SW480 (cell line): ENCODE measurements around the gene GALNT2.

Experiments
- DNase-seq: peaks from one replicate; pipeline ENCODE4 v3.0.0-alpha.2; 2016; ENCODE audit warnings: low spot score

The GALNT2 gene

DNA sequence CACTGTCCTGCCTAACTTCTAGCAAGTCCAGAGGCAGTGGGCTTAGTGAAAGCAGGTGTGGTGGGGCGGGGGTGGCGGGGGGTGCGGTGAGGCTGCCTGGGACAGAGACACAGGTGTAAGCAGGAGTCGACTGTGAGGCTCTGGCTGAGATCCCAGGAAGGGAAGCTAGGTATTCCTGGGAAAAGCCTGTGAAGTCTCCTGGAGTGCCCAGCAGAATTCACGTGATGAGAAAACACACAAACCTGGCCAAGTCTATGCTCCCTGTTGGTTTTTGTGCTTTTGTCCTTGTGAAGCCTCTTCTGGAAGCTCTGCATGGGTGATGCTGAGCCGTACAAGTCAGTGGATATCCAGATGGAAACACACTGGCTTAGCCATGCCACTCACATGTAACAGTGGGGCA is 5.3 kb downstream of the GALNT2 start:
- DNase-seq, result no peak

GRCh38 chr1:230072866-230073265 is 5.8 kb downstream of the GALNT2 start:
- no peak for DNase-seq

DNA sequence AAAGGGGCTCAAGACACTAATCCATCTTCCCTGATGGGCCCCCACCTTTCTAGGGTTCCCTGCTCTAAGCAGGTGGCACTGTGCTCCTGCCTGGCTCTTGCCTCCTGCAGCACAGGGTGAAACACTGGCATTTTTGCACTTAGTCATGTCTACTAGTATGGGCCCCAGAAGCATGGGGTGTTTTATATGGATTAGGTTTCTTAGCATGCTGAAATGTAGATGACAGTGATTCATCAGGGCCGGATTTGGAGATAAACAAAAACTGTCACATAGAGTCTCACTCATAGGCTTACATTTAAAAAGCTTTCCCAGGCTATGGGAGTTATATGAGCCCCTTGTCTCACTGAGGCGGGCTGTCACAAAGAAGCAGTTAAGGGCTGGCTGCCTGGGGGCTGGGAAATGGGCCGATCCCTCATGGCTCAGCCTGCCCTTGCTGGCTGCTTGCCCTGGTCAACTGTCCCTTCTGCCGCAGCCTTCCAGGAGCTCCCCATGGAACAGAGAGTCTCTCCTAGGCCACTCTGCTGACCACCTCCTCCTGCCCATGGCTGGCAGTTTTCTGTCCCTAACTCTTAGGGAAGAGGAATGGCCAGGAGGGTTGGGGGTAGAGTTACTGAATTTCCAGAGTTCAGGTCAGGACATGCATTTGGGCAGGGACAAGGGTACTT is 6.5 kb downstream of the GALNT2 start:
- DNase-seq, result no peak

- DNase-seq, result no peak
Measured at GRCh38 chr1:230074270-230074669, 7.2 kb downstream of the GALNT2 start.

- DNase-seq, result no peak
Measured at GRCh38 chr1:230074762-230075161, 7.7 kb downstream of the GALNT2 start.

DNA sequence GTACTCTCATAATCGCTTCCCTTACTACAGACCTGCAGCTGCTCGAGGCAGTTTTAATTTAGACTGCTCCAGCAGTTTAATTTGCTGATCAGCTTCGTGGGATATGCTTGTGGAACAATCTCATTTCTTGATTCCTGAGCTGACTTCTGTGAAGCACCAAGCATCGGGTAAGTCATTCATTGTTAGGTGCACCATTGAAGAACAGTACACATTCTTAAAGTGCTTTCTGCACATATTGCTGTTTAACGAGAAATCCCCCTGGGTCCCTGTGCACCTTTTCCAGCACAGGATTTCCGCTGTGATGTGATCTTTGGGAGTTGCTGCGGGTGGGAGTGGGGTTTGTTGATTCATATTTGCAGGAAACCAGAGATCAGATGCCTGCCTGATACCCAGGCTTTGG is 9.1 kb downstream of the GALNT2 start:
- DNase-seq, result no peak

DNA sequence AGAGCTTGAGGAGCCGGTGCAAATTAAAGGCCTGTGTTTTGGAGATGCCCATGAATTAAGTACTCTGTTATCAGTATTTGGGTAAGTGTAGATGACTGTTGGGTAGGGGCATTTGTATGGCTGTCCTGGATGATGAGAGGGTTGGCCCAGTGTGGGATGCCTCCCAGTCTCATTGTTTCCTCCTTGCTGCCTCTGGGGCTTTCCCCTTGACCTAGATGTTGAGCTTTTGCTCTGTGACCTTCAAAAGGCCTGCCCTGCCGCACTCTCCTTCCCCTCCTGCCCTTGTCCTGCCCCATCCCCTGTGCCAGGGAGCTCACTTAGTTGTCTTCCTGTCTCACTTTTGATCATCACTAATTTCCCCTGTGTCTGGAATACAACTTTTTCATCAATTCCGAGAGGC is 10.0 kb downstream of the GALNT2 start:
- DNase-seq, result no peak

DNA sequence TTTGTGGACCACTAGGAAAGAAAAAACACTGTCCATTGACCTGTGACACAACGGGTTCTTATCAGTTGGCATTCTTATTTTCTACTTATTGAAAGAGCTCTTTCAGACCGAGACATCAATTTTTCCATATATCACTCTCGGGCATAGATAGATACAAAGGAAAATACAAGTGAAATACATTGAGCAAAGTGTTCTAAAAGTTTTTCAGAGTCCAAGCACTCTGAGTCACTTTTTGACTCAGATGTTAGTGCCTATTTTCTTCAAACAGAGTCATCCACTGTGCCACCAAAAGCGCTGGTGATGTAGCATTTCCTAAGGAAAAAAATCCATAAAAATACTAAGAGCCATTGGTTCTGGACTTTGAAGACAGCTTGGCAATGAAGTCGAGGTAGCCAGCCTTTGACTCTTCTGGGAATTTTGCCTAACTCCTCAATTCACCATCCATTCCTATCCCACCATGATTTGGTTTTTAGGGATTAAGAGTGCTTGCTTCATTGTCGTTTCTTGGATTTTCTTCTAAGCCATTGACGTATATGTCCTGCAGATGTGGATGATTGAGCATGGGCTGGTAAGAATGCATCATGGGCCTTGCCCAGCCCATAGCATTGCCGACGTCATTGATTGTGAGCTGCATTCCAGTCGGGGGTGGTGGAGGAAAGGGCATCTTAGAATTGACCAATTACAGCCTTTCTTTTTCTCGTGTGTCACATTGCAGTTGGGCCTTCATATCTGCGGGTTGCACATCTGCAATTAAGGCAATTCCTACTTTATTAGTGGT is 10.6 kb downstream of the GALNT2 start:
- DNase-seq, result no peak

- DNase-seq, result no peak
Measured at GRCh38 chr1:230079199-230080024, 12.4 kb downstream of the GALNT2 start.

DNA sequence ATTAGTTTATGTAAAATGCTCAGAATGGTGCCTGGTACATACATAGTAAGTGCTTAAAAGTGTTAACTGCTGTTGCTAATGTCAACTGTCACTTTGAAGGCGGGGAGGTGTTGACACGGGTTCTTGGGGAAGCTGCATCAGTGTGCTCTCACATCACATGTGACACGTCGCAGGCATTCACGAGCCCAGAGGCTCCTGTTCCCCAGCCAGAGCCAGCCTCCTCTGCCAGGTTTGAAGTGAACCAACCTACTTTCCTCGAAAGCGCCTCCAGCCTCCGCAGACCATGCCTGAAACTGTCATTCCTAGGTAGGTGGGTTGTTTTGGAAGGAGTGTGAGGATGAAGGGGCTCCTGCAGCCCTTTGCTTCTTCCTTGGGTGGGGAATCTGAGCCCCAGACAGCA is 13.8 kb downstream of the GALNT2 start:
- DNase-seq, result no peak

DNA sequence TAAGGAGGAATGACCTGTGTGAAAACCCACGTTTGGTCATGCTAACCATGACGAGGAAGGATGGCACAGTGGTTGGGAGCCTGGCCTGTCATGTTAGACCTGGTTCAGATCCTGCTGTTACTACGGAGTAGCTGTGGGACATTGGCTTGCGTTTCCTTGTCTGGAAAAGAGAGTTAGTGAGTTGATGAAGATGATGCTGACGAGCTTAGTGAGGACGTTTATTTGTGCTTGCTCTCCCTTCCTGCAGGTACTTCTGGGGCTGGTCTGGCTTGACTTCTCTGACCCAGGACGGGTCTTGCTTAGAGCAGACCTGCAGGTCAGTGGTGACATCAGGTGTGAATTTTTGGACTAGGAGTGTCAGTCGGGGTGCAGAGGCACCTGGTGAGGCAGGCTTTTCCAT is 14.7 kb downstream of the GALNT2 start:
- DNase-seq, result no peak

GRCh38 chr1:230082211-230082610 is 15.2 kb downstream of the GALNT2 start:
- no peak for DNase-seq

- DNase-seq, result no peak
Measured at GRCh38 chr1:230083053-230083452, 16.0 kb downstream of the GALNT2 start.

DNA sequence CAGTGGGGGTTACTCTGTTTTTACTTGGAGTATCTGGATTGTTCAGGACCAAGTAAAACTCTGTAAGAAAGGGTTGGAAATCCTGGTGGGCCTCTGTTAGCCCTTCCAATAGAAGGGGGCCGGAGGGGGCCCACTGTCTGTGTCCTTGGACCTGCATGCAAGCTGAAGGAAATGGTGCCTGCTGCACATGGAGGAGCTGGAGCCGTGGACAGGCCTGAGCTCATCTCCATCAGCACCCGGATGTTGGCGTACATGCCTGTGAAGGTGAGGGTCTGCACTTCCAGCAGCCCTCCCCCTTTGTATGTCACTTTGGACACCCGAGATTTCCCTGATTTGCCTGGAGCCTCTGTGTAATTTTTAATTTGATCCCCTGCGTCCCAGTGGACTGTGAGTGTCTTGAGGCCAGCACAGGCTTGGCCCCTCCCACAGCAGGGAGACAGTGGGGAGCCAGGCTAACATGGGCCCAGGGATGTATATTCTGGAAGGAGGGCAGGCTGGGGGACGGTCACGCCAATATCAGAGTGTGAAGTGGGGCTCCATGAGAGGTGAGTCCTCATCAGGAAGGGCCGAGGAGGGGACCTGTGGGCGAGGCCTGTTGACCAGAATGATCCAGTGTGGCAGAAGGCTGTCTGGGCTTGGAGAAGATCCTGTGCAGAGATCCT is 16.8 kb downstream of the GALNT2 start:
- no peak for DNase-seq

- DNase-seq, result peak; percentile 88
Measured at GRCh38 chr1:230084408-230085177, 17.6 kb downstream of the GALNT2 start.

DNA sequence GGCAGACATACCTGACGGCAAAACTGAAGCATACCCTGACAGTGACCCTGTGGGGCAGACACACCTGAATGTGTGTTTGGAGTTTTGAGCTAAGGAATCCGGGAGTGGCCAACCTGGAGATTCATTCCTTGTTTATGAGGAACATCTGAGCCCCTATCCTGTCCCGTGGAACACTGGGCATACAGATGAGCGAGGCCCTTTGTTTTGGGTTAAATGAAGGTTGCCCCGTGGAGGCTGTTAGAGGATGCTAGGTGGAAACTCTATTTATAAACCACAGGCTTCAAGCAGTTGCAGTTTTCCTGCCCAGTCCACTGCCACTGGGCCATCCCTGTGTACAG is 18.1 kb downstream of the GALNT2 start:
- peak; percentile 52 for DNase-seq

DNA sequence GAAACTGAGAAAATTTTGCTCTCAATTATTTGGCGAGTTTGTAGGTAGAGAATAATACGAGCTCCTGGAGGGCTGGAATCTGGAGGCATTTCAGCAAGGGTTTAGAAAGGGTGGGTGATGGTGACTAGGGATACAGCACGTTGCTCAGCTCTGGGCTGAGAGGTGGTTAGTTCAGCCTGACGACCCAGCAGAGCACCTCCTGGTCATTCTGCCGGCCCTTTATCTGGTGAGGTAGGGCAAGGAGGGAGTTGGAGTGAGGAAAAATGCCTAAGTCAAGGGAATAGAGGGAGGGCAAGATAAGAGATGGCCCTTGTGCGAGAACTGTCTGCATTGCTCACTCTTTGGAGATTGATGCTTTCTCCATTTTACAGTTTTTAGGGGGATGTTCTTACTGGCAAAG is 19.1 kb downstream of the GALNT2 start:
- DNase-seq, result no peak

DNA sequence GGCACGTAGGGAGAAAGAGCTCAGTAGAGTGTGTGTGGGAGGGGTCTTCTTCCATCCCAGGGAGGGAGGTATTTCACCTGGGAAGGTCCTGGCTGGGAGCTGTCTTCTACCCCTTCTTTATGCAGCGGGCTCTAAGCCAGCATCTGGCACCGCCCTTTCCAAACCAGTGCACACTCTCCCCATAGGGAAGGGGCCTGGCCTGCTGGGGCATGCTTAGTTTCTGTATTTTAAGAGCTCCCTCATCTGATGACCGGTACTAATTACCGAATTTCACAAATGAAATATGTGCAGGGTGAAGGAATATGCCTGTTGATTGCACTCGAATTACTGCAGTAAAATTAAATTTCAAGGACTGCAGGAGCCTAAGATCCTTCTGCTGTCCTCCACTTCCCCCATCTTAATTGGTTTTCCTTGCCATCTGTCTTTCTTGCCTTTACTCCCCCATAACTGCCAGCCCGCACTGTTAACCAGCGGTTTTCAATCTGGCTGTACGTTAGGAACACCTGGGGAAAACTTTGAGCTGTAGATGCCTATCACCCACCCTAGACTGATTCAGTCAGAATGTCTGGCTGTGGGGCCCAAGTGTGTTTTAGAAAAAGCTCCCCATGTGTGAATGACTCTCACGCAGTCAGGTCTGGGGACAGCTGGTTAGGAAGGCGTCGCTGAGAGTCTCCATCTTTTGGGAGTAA is 20.1 kb downstream of the GALNT2 start:
- no peak for DNase-seq

DNA sequence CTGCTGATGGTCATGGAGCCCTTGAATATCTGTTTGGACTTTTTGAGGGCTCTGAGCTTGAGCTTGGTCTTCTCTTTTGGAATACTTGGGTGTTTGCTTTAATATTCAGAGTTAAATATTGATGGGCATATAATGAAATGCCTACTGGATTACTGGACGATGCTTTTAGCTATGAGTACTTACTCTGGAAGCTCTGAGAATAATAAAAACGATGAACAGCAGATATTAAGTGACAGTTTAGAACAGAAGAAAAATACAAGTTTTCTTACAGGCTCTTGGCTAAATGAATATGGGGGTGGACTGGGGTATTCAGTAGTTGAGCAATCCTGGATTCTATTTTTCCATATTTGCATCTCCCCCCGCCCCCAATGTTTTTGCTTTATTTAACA is 20.7 kb downstream of the GALNT2 start:
- no peak for DNase-seq

DNA sequence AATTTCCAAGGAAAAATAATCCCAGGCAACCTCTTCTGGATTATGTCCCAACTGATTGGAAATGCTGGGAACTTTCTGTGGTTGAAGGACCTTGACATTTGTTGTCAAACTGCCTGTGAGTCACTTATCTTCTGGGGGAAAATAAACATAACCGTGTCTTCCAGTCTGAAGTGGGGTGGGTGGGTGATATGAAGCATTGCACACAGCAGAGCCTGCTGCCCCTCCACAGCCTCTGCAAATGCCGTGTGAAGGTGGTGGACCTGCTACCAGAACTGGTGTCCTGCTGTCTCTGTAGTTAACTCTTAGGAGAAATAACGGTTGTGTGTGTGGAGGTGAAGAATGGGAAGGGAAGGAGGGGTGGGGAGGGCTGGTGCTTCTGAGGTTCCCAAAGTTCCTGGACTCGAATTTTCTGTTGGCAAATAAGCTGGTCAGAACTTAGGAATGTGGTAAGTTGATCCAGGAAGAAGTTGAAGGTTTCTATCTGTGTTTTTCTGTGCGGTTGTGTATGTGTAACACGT is 23.2 kb downstream of the GALNT2 start:
- DNase-seq, result no peak
